ENCODE measurements around the gene CCDC85A. TPM values are rescaled to one million over a fixed set of nuclear protein-coding genes. Genes with fewer than 3 reads are reported as not detected.

Gene CCDC85A
- polyA plus RNA-seq, 1 donor from 2014 or later: 24.7 TPM

- Histone ChIP-seq H3K36me3 (ENCODE audit: insufficient read depth, low read length) (peaks cover 7% of the 10 kb centered on the region), H3K4me2 (ENCODE audit: low read length) (no peak overlapping the region), H3K9me3 (ENCODE audit: low read length) (no peaks in the 10 kb centered on the region), H3K27me3 (ENCODE audit: insufficient read depth, low read depth, low read length) (no peaks in the 10 kb centered on the region), H3K9ac (ENCODE audit: low read length) (no peak overlapping the region), H3K9me2 (ENCODE audit: insufficient read depth, low read length) (no peaks in the 10 kb centered on the region), H2AFZ (ENCODE audit: low read depth, low read length) (no peak overlapping the region), H3K4me3 (ENCODE audit: low read length) (no peak overlapping the region), H3F3A (ENCODE audit: insufficient read depth, low read length, poor library complexity, severe bottlenecking) (no peaks in the 10 kb centered on the region), H3K27ac (ENCODE audit: low read length) (no peak overlapping the region), H4K20me1 (ENCODE audit: insufficient read depth) (no peaks in the 10 kb centered on the region), H3K79me2 (replicated peaks; ENCODE audit: insufficient read depth, low read length) (no peaks in the 10 kb centered on the region)
- no peak for TF ChIP-seq TAF1 (IDR thresholded peaks at IDR 0.05; ENCODE audit: low read depth)
- no peak for TF ChIP-seq MXI1 (conservative IDR thresholded peaks at IDR 0.05; ENCODE audit: poor library complexity, severe bottlenecking)
- TF ChIP-seq CTCF (IDR thresholded peaks at IDR 0.05; ENCODE audit: poor library complexity, severe bottlenecking): no peak
- TF ChIP-seq POLR2AphosphoS5 (IDR thresholded peaks at IDR 0.05): no peak
- TF ChIP-seq REST (IDR thresholded peaks at IDR 0.05; ENCODE audit: borderline replicate concordance): no peak
- TF ChIP-seq SMC3 (conservative IDR thresholded peaks at IDR 0.05; ENCODE audit: poor library complexity): no peak
Measured at GRCh38 chr2:56197816-56198215, 14.0 kb downstream of the CCDC85A start.

- Histone ChIP-seq H2AFZ (ENCODE audit: low read depth, low read length) (no peak overlapping the region), H3K4me3 (ENCODE audit: low read length) (no peak overlapping the region), H3K9me3 (ENCODE audit: low read length) (no peaks in the 10 kb centered on the region), H3F3A (ENCODE audit: insufficient read depth, low read length, poor library complexity, severe bottlenecking) (no peaks in the 10 kb centered on the region), H3K27ac (ENCODE audit: low read length) (no peak overlapping the region), H3K79me2 (replicated peaks; ENCODE audit: insufficient read depth, low read length) (no peaks in the 10 kb centered on the region), H3K36me3 (ENCODE audit: insufficient read depth, low read length) (no peaks in the 10 kb centered on the region), H3K4me2 (ENCODE audit: low read length) (no peak overlapping the region), H3K9me2 (ENCODE audit: insufficient read depth, low read length) (no peaks in the 10 kb centered on the region), H3K27me3 (ENCODE audit: insufficient read depth, low read depth, low read length) (no peaks in the 10 kb centered on the region), H4K20me1 (ENCODE audit: insufficient read depth) (no peaks in the 10 kb centered on the region), H3K9ac (ENCODE audit: low read length) (no peak overlapping the region)
- no peak for TF ChIP-seq MXI1 (conservative IDR thresholded peaks at IDR 0.05; ENCODE audit: poor library complexity, severe bottlenecking)
- TF ChIP-seq CTCF (IDR thresholded peaks at IDR 0.05; ENCODE audit: poor library complexity, severe bottlenecking): no peak
- no peak for TF ChIP-seq REST (IDR thresholded peaks at IDR 0.05; ENCODE audit: borderline replicate concordance)
- TF ChIP-seq EZH2 (IDR thresholded peaks at IDR 0.05; ENCODE audit: borderline replicate concordance, insufficient read depth, low read length, poor library complexity, severe bottlenecking): no peak
- no peak for TF ChIP-seq TAF1 (IDR thresholded peaks at IDR 0.05; ENCODE audit: low read depth)
- no peak for TF ChIP-seq RAD21 (conservative IDR thresholded peaks at IDR 0.05)
- no peak for TF ChIP-seq SMC3 (conservative IDR thresholded peaks at IDR 0.05; ENCODE audit: poor library complexity)
- no peak for TF ChIP-seq EP300 (conservative IDR thresholded peaks at IDR 0.05; ENCODE audit: poor library complexity, severe bottlenecking)
- no peak for TF ChIP-seq POLR2AphosphoS5 (IDR thresholded peaks at IDR 0.05)
Measured at GRCh38 chr2:56198936-56199335, 15.1 kb downstream of the CCDC85A start.
